Muscle layer of duodenum (tissue), 2 donors: ENCODE results near the gene RNF208.

Experiments used
- H3K27ac ChIP-seq: one replicate; pipeline ENCODE4 v1.7.0; 2013; ENCODE audit warnings: mild to moderate bottlenecking, low read length
- H3K27me3 ChIP-seq: one replicate; pipeline ENCODE4 v1.7.0; 2013; ENCODE audit warnings: low read depth, mild to moderate bottlenecking, control low read depth, low read length
- H3K36me3 ChIP-seq, 2 donors: one replicate each; pipeline ENCODE4 v1.7.0; 2013; ENCODE audit warnings: low read length in 2 of 2, control low read depth in 1 of 2, mild to moderate bottlenecking in 1 of 2; ENCODE audit not compliant: insufficient read depth in 2 of 2, control insufficient read depth in 1 of 2
- H3K4me1 ChIP-seq, 2 donors: one replicate each; pipeline ENCODE4 v1.7.0; 2013; ENCODE audit warnings: low read length in 2 of 2, mild to moderate bottlenecking in 2 of 2, control low read depth in 1 of 2, moderate library complexity in 1 of 2; ENCODE audit not compliant: insufficient read depth in 2 of 2, control insufficient read depth in 1 of 2
- H3K4me3 ChIP-seq, 2 donors: one replicate each; pipeline ENCODE4 v1.7.0; 2013; ENCODE audit warnings: low read length in 2 of 2, low read depth in 1 of 2, mild to moderate bottlenecking in 1 of 2
- H3K9me3 ChIP-seq, 2 donors: one replicate each; pipeline ENCODE4 v1.7.0; 2013; ENCODE audit warnings: low read length in 2 of 2, control low read depth in 1 of 2, mild to moderate bottlenecking in 1 of 2; ENCODE audit not compliant: control insufficient read depth in 1 of 2
- donor health status: healthy.

RNF208 gene

DNA sequence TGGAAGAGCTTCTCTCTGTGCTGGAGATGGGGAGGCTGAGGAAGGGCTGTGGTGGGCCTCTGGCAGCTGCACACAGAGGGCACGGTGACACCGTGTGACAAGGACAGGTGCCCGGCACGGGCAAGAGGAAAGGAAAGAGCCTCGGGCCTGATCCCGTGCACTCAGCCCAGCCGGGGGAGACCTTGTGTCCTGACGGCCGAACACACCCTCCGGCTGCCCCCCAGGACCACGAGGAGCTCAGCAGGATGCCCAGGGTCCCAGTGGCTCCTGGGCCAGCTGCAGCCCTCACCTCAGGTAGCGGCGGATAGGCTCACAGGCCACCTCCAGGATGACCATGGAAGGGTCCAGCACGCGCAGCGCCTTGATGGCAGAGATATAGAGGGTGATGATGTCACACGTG lies 39.2 kb downstream of the RNF208 start:
- H3K27me3 ChIP-seq = no peaks in the 10 kb centered on the region
- H3K4me3 ChIP-seq = no peak overlapping the region
- H3K27ac ChIP-seq = no peak overlapping the region
- no peaks in the 10 kb centered on the region for H3K9me3 ChIP-seq
- peaks cover 28 to 94% of the 10 kb centered on the region in 2 donors for H3K36me3 ChIP-seq
- peaks cover 11 to 24% of the 10 kb centered on the region in 2 donors for H3K4me1 ChIP-seq

DNA sequence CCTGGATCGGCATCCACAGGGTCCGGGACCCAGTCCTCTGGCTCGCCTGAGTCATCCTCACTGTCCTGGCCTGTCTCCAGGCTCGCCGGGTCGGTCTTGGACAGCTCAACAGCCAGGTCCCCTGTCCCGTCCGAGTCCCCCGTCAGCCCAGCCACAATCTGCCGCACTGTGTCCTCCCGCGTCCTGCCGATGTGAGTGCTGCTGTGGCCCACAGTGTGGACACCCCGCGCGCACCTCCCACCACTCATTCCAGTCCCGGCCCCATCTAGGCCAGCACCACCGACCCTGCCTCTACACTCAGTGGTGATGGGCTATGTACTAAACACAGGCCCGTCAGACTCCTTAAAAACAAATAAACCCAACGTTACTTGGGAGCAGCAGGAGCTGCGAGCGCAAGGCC lies 40.4 kb downstream of the RNF208 start:
- Histone ChIP-seq H3K4me1 (peaks cover 1 to 12% of the 10 kb centered on the region in 2 donors), H3K4me3 (no peak overlapping the region), H3K27ac (no peak overlapping the region), H3K27me3 (no peaks in the 10 kb centered on the region), H3K9me3 (no peaks in the 10 kb centered on the region), H3K36me3 (peaks cover 28 to 100% of the 10 kb centered on the region in 2 donors)

DNA sequence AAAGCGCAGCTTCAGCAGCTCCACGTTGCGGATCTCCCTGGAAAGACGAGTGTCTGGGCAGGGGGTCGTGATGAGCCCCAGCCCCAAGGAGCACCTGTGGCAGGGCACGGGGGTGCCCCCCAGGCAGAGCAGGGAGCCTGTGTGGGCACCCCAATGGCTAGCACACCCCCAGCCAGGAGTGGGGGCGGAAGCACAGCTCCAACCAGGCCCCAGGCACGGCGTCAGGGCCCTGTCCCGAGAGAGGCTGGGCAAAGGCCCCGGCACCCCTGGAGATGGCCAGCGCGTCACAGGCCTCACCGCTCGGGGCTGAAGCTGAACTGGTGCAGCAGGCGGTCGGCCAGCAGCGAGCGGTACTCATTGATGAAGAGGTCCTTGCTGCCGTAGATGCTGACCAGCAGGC lies 41.5 kb downstream of the RNF208 start:
- Histone ChIP-seq H3K4me1 (peaks cover 0 to under 1% of the 10 kb centered on the region in 2 donors), H3K27ac (no peak overlapping the region), H3K27me3 (no peaks in the 10 kb centered on the region), H3K4me3 (no peak overlapping the region), H3K36me3 (peaks cover 28 to 88% of the 10 kb centered on the region in 2 donors), H3K9me3 (no peaks in the 10 kb centered on the region)

DNA sequence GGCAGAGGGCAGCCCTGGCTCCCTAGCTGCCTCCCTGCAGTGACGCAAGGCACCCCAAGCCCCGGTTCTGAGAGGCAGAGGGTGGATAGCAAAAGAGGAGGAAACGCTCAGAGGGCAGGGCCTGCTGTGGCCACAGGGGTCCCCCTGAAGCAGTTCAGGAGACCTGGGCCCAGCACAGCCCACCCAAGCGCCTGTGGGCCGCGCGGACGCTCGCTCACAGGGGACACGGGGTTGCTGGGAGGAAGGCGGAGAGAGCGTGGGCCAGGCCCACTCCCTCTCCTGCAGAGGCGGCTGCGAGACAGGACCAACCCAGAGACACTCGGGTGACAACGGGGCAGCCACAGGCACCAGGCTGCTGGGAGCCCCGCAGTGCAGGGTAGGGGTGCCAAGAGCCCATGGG lies 42.3 kb downstream of the RNF208 start:
- Histone ChIP-seq H3K9me3 (no peaks in the 10 kb centered on the region), H3K27ac (no peak overlapping the region), H3K27me3 (no peaks in the 10 kb centered on the region), H3K36me3 (peaks cover 28 to 81% of the 10 kb centered on the region in 2 donors), H3K4me1 (no peaks in the 10 kb centered on the region), H3K4me3 (no peak overlapping the region)

DNA sequence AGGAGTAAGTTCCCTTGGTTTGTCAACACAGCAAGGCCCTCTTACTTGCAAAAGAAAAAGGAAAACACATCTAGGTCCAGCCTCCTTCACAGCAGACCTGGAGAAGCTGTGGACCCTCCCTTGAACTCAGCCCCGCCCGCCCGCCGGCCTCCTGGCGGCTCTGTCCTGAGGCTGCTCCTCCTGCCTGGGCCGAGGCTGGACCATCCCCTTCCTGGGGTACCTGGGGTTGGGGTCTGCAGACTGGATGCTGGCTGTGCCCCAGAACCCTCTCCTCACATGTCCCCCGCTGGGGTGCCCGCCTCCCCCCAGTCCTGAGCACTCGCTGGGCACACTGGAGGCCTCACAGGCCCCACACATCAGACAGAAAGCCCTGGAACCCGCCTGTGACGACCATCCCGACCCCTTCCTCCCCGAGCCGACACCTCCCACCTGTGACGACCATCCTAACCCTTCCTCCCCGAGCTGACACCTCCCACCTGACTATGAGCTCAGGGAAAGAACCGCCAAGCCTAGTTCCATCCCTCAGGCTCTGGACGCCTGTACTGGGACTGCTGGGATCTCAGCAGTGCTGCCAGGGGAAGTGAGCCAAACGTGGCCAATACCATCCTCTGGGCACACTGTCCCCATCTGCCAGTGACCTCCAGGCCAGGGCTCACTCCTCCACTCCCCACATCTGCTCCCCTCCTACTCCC lies 43.0 kb downstream of the RNF208 start:
- Histone ChIP-seq H3K4me3 (no peak overlapping the region), H3K36me3 (peaks cover 26 to 74% of the 10 kb centered on the region in 2 donors), H3K27ac (no peak overlapping the region)

DNA sequence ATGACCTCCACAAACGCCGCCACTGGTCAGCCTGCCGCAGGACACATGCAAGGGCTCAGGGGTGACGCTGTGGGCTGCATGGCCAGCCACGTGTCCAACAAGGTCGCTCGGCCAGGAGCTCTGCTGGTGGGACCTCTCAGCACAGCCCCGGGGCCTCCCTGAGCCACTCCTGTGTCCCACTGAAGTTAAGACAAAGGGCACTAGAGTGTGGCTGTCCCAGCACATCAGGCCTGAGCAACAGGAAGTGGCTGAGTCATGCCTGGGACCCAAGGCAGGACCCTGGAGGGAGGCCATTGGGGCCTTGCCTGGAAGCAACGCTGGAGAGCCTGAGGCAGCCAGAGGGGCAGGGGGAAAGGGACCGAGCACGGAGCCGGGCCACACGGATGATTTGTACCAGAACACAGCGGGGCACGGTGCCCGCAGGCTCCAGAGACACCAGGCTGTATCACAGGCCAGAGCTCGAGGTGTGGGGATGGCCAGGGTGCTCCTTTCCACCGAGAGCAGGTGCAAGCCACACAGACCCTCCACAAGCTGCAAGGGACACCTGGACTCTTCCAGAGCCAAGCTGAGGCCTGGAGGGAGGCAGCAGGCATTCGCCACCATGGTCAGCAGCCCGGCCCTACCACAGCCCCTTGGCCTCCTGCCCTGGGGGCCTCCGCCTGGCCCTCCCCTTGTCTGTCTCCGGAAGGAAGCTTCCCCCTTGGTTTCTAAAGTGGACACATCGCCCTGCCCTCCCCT lies 43.7 kb downstream of the RNF208 start:
- Histone ChIP-seq H3K4me1 (no peaks in the 10 kb centered on the region), H3K4me3 (no peak overlapping the region), H3K9me3 (no peaks in the 10 kb centered on the region), H3K27me3 (no peaks in the 10 kb centered on the region), H3K36me3 (peaks cover 19 to 67% of the 10 kb centered on the region in 2 donors), H3K27ac (no peak overlapping the region)

More for the DNA sequence above, 43.0 kb downstream of the RNF208 start:
- Histone ChIP-seq H3K27me3 (no peaks in the 10 kb centered on the region), H3K9me3 (no peaks in the 10 kb centered on the region), H3K4me1 (no peaks in the 10 kb centered on the region)

DNA sequence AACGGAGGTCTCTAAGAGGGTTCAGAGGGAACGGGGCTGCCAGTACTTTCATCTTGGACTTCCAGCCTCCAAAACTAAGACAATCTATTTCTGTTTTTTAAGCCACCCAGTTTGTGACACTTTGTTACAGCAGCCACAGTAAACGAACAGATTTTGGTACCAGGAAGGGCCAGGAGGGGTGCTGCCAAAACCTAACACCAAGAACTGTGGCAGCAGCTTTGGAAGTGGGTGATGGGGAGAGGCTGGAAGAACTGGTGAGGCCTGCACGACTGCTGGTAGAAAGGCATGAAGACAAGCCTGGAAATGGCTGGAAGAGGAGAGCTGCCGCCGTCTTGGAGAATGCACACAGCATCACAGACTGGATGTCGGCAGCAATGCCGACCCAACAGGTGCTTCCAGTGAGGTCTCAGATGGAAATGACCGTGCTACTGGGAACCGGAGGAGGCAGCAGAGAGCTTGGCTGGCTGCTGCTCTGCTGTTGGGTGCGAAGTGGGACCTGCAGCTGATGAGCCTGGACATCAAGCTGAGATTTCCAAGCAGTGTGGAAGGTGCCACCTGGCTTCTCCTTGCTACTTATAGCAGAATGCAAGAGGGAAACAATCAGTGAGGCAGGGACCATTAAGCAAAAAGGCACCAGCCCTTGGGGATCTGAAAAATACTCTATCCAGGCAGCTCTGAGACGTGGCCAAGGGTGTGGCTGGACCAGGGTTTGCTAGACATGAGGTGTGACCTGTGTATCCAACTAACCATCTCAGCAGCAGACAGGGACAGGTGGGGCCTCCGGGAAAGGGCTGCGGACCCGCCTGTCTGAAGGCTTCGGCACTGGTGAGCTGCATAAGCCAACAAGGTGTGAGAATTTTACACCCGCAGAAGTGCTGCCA lies 45.5 kb downstream of the RNF208 start:
- no peak overlapping the region for H3K4me3 ChIP-seq
- H3K9me3 ChIP-seq = no peaks in the 10 kb centered on the region
- H3K4me1 ChIP-seq = no peaks in the 10 kb centered on the region
- H3K27me3 ChIP-seq = no peaks in the 10 kb centered on the region
- peaks cover 14 to 49% of the 10 kb centered on the region in 2 donors for H3K36me3 ChIP-seq
- H3K27ac ChIP-seq = no peak overlapping the region

DNA sequence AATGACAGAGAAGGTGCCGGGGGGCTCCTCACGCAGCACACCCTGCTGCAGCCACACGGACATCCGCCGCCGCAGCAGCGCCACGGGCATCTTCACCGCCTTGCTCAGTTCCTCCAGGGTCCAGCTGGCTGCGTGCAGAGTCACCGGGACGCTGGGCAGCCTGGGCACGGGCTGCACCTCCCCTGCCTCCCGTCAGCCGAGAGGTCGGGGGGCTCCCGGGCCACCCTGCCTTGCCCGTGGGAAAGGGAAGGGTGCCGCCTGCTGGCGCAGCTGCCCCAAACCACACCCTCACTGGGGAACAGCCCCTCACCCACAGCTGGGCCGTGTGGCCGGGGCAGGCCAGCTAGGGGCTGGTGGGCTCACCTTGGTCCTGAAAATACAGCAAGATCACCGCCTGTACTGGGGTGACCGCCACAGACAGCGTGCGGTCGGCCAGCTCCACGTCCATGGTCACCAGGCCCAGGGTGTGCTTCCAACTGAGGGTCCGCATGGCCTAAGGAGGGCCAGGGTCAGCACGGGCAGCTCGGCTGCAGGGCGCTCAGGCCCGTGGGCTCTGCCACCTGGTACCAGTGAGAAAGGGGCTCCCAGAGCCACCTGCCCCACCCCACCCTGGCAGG lies 46.6 kb downstream of the RNF208 start:
- Histone ChIP-seq H3K4me1 (no peaks in the 10 kb centered on the region), H3K27ac (no peak overlapping the region), H3K27me3 (peaks cover 7% of the 10 kb centered on the region), H3K36me3 (peaks cover 7 to 38% of the 10 kb centered on the region in 2 donors), H3K9me3 (no peaks in the 10 kb centered on the region), H3K4me3 (no peak overlapping the region)

DNA sequence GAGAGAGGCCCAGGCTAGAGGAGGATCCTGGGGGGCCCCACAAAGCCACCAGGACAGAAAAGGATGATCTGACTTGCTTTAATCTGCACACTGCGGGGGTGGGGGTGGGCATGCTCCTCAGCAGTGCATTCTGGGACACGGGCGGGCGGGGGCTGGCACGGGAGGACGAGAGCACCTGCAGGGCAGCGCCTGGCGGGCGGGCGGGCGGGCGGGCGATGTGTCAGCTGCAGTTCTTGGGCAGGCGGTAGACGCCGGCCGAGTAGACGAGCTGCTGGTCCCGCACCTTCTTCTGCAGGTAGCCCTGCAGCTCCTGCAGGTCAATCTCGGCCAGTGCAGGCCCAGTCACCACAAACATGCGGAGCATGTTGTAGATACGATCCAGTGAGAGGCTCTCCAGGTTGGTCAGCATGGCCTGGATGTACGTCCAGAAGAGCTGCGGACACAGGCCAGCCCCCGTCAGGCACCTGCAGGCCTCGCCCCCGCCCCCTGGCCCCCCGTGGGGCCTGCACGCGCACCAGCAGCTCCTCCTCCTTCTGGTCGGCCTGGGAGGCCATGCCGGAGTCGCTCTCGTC lies 47.2 kb downstream of the RNF208 start:
- Histone ChIP-seq H3K9me3 (no peaks in the 10 kb centered on the region), H3K27ac (no peak overlapping the region), H3K4me1 (peaks cover 0 to under 1% of the 10 kb centered on the region in 2 donors), H3K27me3 (peaks cover 7% of the 10 kb centered on the region), H3K4me3 (no peak overlapping the region), H3K36me3 (peaks cover 2 to 32% of the 10 kb centered on the region in 2 donors)

DNA sequence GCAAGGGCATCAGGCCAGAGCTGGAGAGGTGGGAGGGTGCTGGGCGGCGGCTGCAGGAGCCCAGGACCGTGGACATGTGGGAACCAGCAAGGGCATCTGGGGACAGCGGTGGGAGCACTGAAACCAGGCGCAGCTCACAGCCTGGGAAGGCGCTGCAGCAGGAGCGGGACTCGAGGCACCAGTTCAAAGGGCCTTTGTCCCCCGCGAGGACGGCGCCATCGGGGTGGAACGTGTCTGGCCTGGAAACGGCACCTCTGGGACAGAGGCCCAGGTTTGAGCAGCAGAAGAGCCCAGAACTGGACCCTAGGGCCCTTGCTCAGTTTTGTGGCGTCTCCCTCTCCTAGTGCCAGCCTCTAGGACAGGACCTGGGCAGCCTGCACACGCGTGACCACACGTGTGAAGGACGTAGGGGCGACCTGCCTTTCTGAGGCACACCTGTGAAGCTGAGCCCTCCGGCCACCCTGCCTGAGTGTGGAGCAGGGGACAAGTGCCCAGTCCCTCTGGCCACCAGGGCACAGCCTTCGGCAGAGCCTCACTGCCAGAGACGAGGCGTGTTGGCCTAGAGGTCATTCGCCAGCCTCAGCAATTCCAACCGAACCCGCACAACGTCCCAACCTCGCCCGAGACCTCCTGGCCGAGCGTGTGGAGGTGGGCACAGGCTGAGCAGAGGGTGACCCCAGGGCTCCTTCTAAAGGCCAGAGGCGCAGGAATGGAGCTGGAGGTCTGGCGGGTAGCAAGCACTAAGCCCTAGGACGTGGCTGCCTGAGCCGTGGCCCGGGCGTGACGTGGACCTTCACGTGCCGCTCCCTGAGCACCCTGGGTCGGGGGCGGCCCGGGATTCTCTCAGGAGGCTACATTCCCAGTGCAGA lies 48.0 kb downstream of the RNF208 start:
- Histone ChIP-seq H3K27me3 (peaks cover 13% of the 10 kb centered on the region), H3K36me3 (peaks cover 0 to 24% of the 10 kb centered on the region in 2 donors), H3K9me3 (no peaks in the 10 kb centered on the region), H3K4me3 (no peak overlapping the region), H3K4me1 (peaks cover 0 to 9% of the 10 kb centered on the region in 2 donors), H3K27ac (no peak overlapping the region)
